ENCODE data around the gene GIPR.

GIPR gene

GRCh38 chr19:45674946-45675345 lies 6.9 kb downstream of the GIPR start:
- ChIA-PET CTCF (interaction anchor here (0.7 kb wide), 1 partner anchor 65 kb away, joined by 3 read pairs; no protein-coding TSS in a partner anchor), POLR2A (ENCODE audit: low non-redundant PET) (no interaction called here)
- no peak for DNase-seq (ENCODE audit: low spot score)
- TF ChIP-seq CTCF (conservative IDR thresholded peaks at IDR 0.05; ENCODE audit: low read depth), result no peak
- no peak overlapping the region for H3K27ac ChIP-seq

- TF ChIP-seq CTCF (conservative IDR thresholded peaks at IDR 0.05; ENCODE audit: low read depth), result no peak
- ChIA-PET POLR2A (ENCODE audit: low non-redundant PET) (interaction anchor here (1.0 kb wide), 1 partner anchor 15 kb away, joined by 3 read pairs; the partner anchor contains the start of gene QPCTL), CTCF (interaction anchor here (0.5 to 1.1 kb wide), 3 partner anchors 16 to 804 kb away, joined by 3 to 5 read pairs (median 4); partner anchors contain the start of gene QPCTL)
- peak overlapping the region; percentile 52 for H3K27ac ChIP-seq
- no peak for DNase-seq (ENCODE audit: low spot score)
Measured at GRCh38 chr19:45676851-45677263, 8.8 kb downstream of the GIPR start.

- H3K27ac ChIP-seq, result peak overlapping the region; percentile 52
- POLR2A ChIA-PET (ENCODE audit: low non-redundant PET), result interaction anchor here (1.0 kb wide), 1 partner anchor 15 kb away, joined by 3 read pairs; the partner anchor contains the start of gene QPCTL
- TF ChIP-seq CTCF (conservative IDR thresholded peaks at IDR 0.05; ENCODE audit: low read depth), result peak; percentile 41
- peak; percentile 87 for DNase-seq (ENCODE audit: low spot score)
- CTCF ChIA-PET, result interaction anchor here (0.5 to 1.1 kb wide), 4 partner anchors 15 to 803 kb away, joined by 3 to 5 read pairs (median 4); partner anchors contain the start of gene QPCTL
Measured at GRCh38 chr19:45677351-45678230, 9.6 kb downstream of the GIPR start.

- peak overlapping the region; percentile 97 for H3K27ac ChIP-seq
- DNase-seq (ENCODE audit: low spot score), result peak; percentile 82
- peak; percentile 98 for TF ChIP-seq CTCF (conservative IDR thresholded peaks at IDR 0.05; ENCODE audit: low read depth)
- ChIA-PET POLR2A (ENCODE audit: low non-redundant PET) (interaction anchor here (0.7 kb wide), 1 partner anchor 9 kb away, joined by 8 read pairs; no protein-coding TSS in a partner anchor), CTCF (interaction anchor here (0.5 to 1.2 kb wide), 9 partner anchors 9 to 958 kb away, joined by 3 to 8 read pairs (median 3); no protein-coding TSS in a partner anchor)
Measured at GRCh38 chr19:45681391-45682015, 13.5 kb downstream of the GIPR start.

GRCh38 chr19:45682117-45682516 lies 14.1 kb downstream of the GIPR start:
- peak overlapping the region; percentile 97 for H3K27ac ChIP-seq
- CTCF ChIA-PET, result interaction anchor here (0.5 to 1.2 kb wide), 4 partner anchors 9 to 142 kb away, joined by 3 to 8 read pairs (median 4); no protein-coding TSS in a partner anchor
- POLR2A ChIA-PET (ENCODE audit: low non-redundant PET), result no interaction called here

More at GRCh38 chr19:45682117-45682516, 14.1 kb downstream of the GIPR start:
- TF ChIP-seq CTCF (conservative IDR thresholded peaks at IDR 0.05; ENCODE audit: low read depth), result no peak
- no peak for DNase-seq (ENCODE audit: low spot score)

All from RWPE1 (cell line).